IMR-90 (cell line): ENCODE measurements around the gene MREG. TPM values are rescaled to one million over a fixed set of nuclear protein-coding genes. Genes with fewer than 3 reads are reported as not detected.

ENCODE experiments used
- ATAC-seq: fragments of 200-7000 bp; cut with Tn5 transposase; 2 replicates; pipeline ENCODE4 v1.9.1; 2020; ENCODE audit warnings: low read depth, mild to moderate bottlenecking, moderate library complexity
- BruUV-seq: library from RNA; stranded (reverse); fragments of 400-500 nt; replicated peaks from 2 replicates; lab custom pipeline; 2021; lab: Mats Ljungman, UMichigan
- CTCF ChIA-PET: fragments of 300-600 bp; formaldehyde crosslinking; extraction: SDS; loops from one replicate; lab custom pipeline; 2021; ENCODE audit warnings: antibody characterized with exemption; lab: Yijun Ruan, JAX
- POLR2A ChIA-PET: fragments of 300-600 bp; sonication (Branson Sonifier 250); formaldehyde crosslinking; loops from one replicate; lab custom pipeline; 2022; ENCODE audit warnings: antibody characterized with exemption; ENCODE audit not compliant: unreplicated experiment; lab: Charles Lee
- DNase-seq: peaks from one replicate; pipeline ENCODE4 v3.0.0; 2013
- H2AFZ ChIP-seq: replicated peaks from 2 replicates; pipeline ENCODE3; 2013; ENCODE audit warnings: low read length, mild to moderate bottlenecking; ENCODE audit not compliant: poor library complexity
- H2AK5ac ChIP-seq: 2 replicates; pipeline ENCODE4 v1.6.1; 2013; ENCODE audit warnings: low read depth, low read length, inconsistent platforms
- H2AK9ac ChIP-seq: replicated peaks from 2 replicates; pipeline ENCODE3; 2013; ENCODE audit warnings: mild to moderate bottlenecking, low read depth, low read length, moderate library complexity; ENCODE audit not compliant: poor library complexity
- H2BK120ac ChIP-seq: 2 replicates; pipeline ENCODE4 v1.6.1; 2013; ENCODE audit warnings: low read depth, low read length, inconsistent platforms
- H2BK15ac ChIP-seq: 3 replicates; pipeline ENCODE4 v1.6.1; 2013; ENCODE audit warnings: low read depth, low read length, inconsistent platforms
- H2BK20ac ChIP-seq: 2 replicates; pipeline ENCODE4 v1.6.1; 2013; ENCODE audit warnings: low read depth, mild to moderate bottlenecking, inconsistent platforms, low read length, moderate library complexity
- H2BK5ac ChIP-seq: 2 replicates; pipeline ENCODE4 v1.6.1; 2013; ENCODE audit warnings: mild to moderate bottlenecking, low read depth, low read length, inconsistent platforms; ENCODE audit not compliant: poor library complexity, severe bottlenecking
- H3K14ac ChIP-seq: replicated peaks from 2 replicates; pipeline ENCODE4 v1.6.1; 2013; ENCODE audit warnings: low read depth, low read length, inconsistent platforms
- H3K18ac ChIP-seq: 2 replicates; pipeline ENCODE4 v1.6.1; 2013; ENCODE audit warnings: low read depth, low read length, control low read depth
- H3K23ac ChIP-seq: 2 replicates; pipeline ENCODE4 v1.6.1; 2013; ENCODE audit warnings: low read depth, low read length, inconsistent platforms
- H3K27ac ChIP-seq: 2 replicates; pipeline ENCODE4 v1.5.1; 2013; ENCODE audit warnings: mild to moderate bottlenecking, control low read depth, low read length; ENCODE audit not compliant: insufficient read depth
- H3K27me3 ChIP-seq: 2 replicates; pipeline ENCODE4 v1.6.1; 2013; ENCODE audit warnings: low read length; ENCODE audit not compliant: control insufficient read depth, insufficient read depth
- H3K36me3 ChIP-seq: 2 replicates; pipeline ENCODE4 v1.6.1; 2013; ENCODE audit warnings: low read length, mixed read lengths; ENCODE audit not compliant: control insufficient read depth, insufficient read depth
- H3K4ac ChIP-seq: 2 replicates; pipeline ENCODE4 v1.6.1; 2013; ENCODE audit warnings: low read depth, low read length, inconsistent platforms
- H3K4me1 ChIP-seq: 2 replicates; pipeline ENCODE4 v1.6.1; 2013; ENCODE audit warnings: low read length, mixed read lengths; ENCODE audit not compliant: control insufficient read depth, insufficient read depth
- H3K4me2 ChIP-seq: 2 replicates; pipeline ENCODE4 v1.6.1; 2013; ENCODE audit warnings: low read depth, mild to moderate bottlenecking, control low read depth, low read length, moderate library complexity
- H3K4me3 ChIP-seq: 2 replicates; pipeline ENCODE4 v1.5.1; 2013; ENCODE audit warnings: low read depth, mild to moderate bottlenecking, control low read depth, low read length, moderate library complexity; ENCODE audit not compliant: insufficient read depth
- H3K56ac ChIP-seq: 2 replicates; pipeline ENCODE4 v1.6.1; 2013; ENCODE audit warnings: low read length, inconsistent platforms; ENCODE audit not compliant: insufficient read depth; ENCODE audit errors: extremely low read depth
- H3K79me1 ChIP-seq, 2 experiments: 2 replicates each; pipeline ENCODE4 v1.6.1; 2013; ENCODE audit warnings: low read length in 2 of 2, inconsistent platforms in 1 of 2, low read depth in 1 of 2
- H3K9ac ChIP-seq: 2 replicates; pipeline ENCODE4 v1.6.1; 2013; ENCODE audit warnings: low read depth, low read length, control low read depth
- H3K9me1 ChIP-seq: 2 replicates; pipeline ENCODE4 v1.6.1; 2013; ENCODE audit warnings: low read length, inconsistent platforms; ENCODE audit not compliant: insufficient read depth
- H3K9me3 ChIP-seq: 2 replicates; pipeline ENCODE4 v1.6.1; 2013; ENCODE audit warnings: low read length; ENCODE audit not compliant: control insufficient read depth, insufficient read depth
- H4K20me1 ChIP-seq: 2 replicates; pipeline ENCODE4 v1.6.1; 2013; ENCODE audit warnings: low read length, inconsistent platforms; ENCODE audit not compliant: insufficient read depth
- H4K5ac ChIP-seq: 2 replicates; pipeline ENCODE4 v1.6.1; 2013; ENCODE audit warnings: mild to moderate bottlenecking, low read depth, low read length, control low read depth
- H4K8ac ChIP-seq, 2 experiments: 2 replicates each; pipeline ENCODE4 v1.6.1; 2013; ENCODE audit warnings: low read depth in 2 of 2, low read length in 2 of 2, control low read depth in 1 of 2, inconsistent platforms in 1 of 2
- H4K91ac ChIP-seq: 2 replicates; pipeline ENCODE4 v1.6.1; 2013; ENCODE audit warnings: low read depth, low read length, inconsistent platforms; ENCODE audit not compliant: insufficient read depth
- CHD1 ChIP-seq: IDR thresholded peaks from 2 replicates; pipeline ENCODE4 v1.6.1; 2012; ENCODE audit warnings: low read depth, low read length, improper control_type of control experiment
- MAFK ChIP-seq: IDR thresholded peaks from 2 replicates; pipeline ENCODE4 v1.6.1; 2012; ENCODE audit warnings: low read depth, low read length, improper control_type of control experiment
- NFE2L2 ChIP-seq: fragments of 150-350 bp; IDR thresholded peaks from 2 replicates; pipeline ENCODE4 v1.6.1; 2016; ENCODE audit warnings: low read depth, mild to moderate bottlenecking, low read length
- RAD21 ChIP-seq: IDR thresholded peaks from 2 replicates; pipeline ENCODE4 v1.6.1; 2012; ENCODE audit warnings: low read length, improper control_type of control experiment
- RCOR1 ChIP-seq: IDR thresholded peaks from 2 replicates; pipeline ENCODE4 v1.6.1; 2012; ENCODE audit warnings: mild to moderate bottlenecking, low read length, improper control_type of control experiment; ENCODE audit not compliant: insufficient replicate concordance
- SMC3 ChIP-seq: fragments of 150-350 bp; IDR thresholded peaks from 2 replicates; pipeline ENCODE4 v1.6.1; 2016; ENCODE audit warnings: low read depth, mild to moderate bottlenecking, antibody characterized with exemption, low read length, moderate library complexity
- WGBS, 2 experiments: methylation state at CpG; one replicate each; pipeline versions ENCODE4 v1.1.5 to v1.1.7; 2013; ENCODE audit warnings: missing lambda C conversion rate in 2 of 2; ENCODE audit not compliant: insufficient read length in 1 of 2; ENCODE audit errors: extremely low coverage in 2 of 2; 5-methylcytosine and 5-hydroxymethylcytosine counted together
- dilution Hi-C: fragments of 300-500 bp; cut with HindIII; formaldehyde crosslinking; loops from one replicate; pipeline ENCODE4 v1.14.3; 2018; ENCODE audit warnings: low sequenced_read_pairs; ENCODE audit not compliant: unreplicated experiment
- in situ Hi-C: fragments of 300-500 bp; cut with MboI; formaldehyde crosslinking; loops from 3 replicates; pipeline ENCODE4 v1.14.3; 2019; ENCODE audit warnings: low sequenced_read_pairs, inconsistent platforms, mixed read lengths
- intact Hi-C: fragments of 100-400 bp; cut with micrococcal nuclease; formaldehyde crosslinking; loops from 2 replicates; pipeline ENCODE4 v1.10.0; 2022
- polyA plus RNA-seq, 3 experiments: library from polyadenylated mRNA; depleted of rRNA; stranded (reverse); fragments of >200 nt; gene quantifications; 2 replicates each; pipeline ENCODE4 v1.2.3, GENCODE V29; 2012; ENCODE audit warnings: low replicate concordance in 1 of 3
- total RNA-seq: library from RNA; depleted of rRNA; stranded (reverse); fragments of >200 nt; gene quantifications from 2 replicates; pipeline ENCODE4 v1.2.3, GENCODE V29; 2012
- TF ChIP-seq, protein P1 (sequence below): conservative IDR thresholded peaks from 2 replicates; pipeline ENCODE4 v1.5.1; 2012; ENCODE audit warnings: mild to moderate bottlenecking, low read depth, low read length, improper control_type of control experiment
- TF ChIP-seq, protein P2 (sequence below): fragments of 150-350 bp; IDR thresholded peaks from 2 replicates; pipeline ENCODE4 v1.6.1; 2017; ENCODE audit warnings: mild to moderate bottlenecking, antibody characterized with exemption, low read length, low read depth

MREG gene
- total and polyA plus RNA-seq, 2 of the 4 experiments (the other 2 are of a cell fraction) = 1.0 to 1.8 TPM

- WGBS, 2 experiments = no CpG with 5 or more reads among the region's 2 CpGs
These were observed 39.1 kb upstream of the MREG start for GRCh38 chr2:216052420-216052819.

More at GRCh38 chr2:216052420-216052819, 39.1 kb upstream of the MREG start:
- H4K8ac ChIP-seq = no peak overlapping the region
- no peaks in the 10 kb centered on the region for H3K9me3 ChIP-seq
- H4K20me1 ChIP-seq = no peaks in the 10 kb centered on the region
- H2BK15ac ChIP-seq = no peak overlapping the region
- no peaks in the 10 kb centered on the region for H3K27me3 ChIP-seq
- H3K14ac ChIP-seq = no peak overlapping the region
- POLR2A ChIA-PET = no interaction called here
- ATAC-seq (no peak), DNase-seq (no peak)
- H3K36me3 ChIP-seq = no peaks in the 10 kb centered on the region
- no peak overlapping the region for H3K4me3 ChIP-seq
- no peak overlapping the region for H3K9ac ChIP-seq
- no peak for TF ChIP-seq CHD1
- TF ChIP-seq, protein P1, sequence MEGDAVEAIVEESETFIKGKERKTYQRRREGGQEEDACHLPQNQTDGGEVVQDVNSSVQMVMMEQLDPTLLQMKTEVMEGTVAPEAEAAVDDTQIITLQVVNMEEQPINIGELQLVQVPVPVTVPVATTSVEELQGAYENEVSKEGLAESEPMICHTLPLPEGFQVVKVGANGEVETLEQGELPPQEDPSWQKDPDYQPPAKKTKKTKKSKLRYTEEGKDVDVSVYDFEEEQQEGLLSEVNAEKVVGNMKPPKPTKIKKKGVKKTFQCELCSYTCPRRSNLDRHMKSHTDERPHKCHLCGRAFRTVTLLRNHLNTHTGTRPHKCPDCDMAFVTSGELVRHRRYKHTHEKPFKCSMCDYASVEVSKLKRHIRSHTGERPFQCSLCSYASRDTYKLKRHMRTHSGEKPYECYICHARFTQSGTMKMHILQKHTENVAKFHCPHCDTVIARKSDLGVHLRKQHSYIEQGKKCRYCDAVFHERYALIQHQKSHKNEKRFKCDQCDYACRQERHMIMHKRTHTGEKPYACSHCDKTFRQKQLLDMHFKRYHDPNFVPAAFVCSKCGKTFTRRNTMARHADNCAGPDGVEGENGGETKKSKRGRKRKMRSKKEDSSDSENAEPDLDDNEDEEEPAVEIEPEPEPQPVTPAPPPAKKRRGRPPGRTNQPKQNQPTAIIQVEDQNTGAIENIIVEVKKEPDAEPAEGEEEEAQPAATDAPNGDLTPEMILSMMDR = no peak
- TF ChIP-seq NFE2L2 = no peak
- no peak for TF ChIP-seq RAD21
- TF ChIP-seq MAFK = no peak
- TF ChIP-seq RCOR1 = no peak
- TF ChIP-seq, protein P2, sequence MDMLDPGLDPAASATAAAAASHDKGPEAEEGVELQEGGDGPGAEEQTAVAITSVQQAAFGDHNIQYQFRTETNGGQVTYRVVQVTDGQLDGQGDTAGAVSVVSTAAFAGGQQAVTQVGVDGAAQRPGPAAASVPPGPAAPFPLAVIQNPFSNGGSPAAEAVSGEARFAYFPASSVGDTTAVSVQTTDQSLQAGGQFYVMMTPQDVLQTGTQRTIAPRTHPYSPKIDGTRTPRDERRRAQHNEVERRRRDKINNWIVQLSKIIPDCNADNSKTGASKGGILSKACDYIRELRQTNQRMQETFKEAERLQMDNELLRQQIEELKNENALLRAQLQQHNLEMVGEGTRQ = no peak
- TF ChIP-seq SMC3 = no peak
- no peaks in the 10 kb centered on the region for H3K79me1 ChIP-seq
- no peak overlapping the region for H3K27ac ChIP-seq
- intact Hi-C loops = no loop called here
- no peak overlapping the region for H2BK120ac ChIP-seq
- H2AK9ac ChIP-seq = no peak overlapping the region
- 0 out of 2 replicates have a peak, but pooled peaks cover 4% of the 10 kb centered on the region for H3K9me1 ChIP-seq
- H2AFZ ChIP-seq = no peak overlapping the region
- H3K4me2 ChIP-seq = no peak overlapping the region
- no peak overlapping the region for H3K23ac ChIP-seq
- no peak overlapping the region for H2BK20ac ChIP-seq
- H2BK5ac ChIP-seq = no peak overlapping the region
- no peak overlapping the region for H4K91ac ChIP-seq
- H3K4ac ChIP-seq = no peak overlapping the region
- H4K5ac ChIP-seq = no peak overlapping the region
- H3K18ac ChIP-seq = no peak overlapping the region
- H2AK5ac ChIP-seq = no peak overlapping the region
- dilution Hi-C loops = no loop called here
- CTCF ChIA-PET = no interaction called here
- in situ Hi-C loops = no loop called here
- H3K56ac ChIP-seq = no peak overlapping the region
- no peaks in the 10 kb centered on the region for H3K4me1 ChIP-seq
- BruUV-seq = no TSS peak
